BLaER1 treated with 17β-estradiol and CSF1 and Interleukin-3, amounts not matched to agents 10 nM and 100 nM (cell line): ENCODE measurements around the gene SLC35E1.

Experiments used
- H3K27ac ChIP-seq, 11 experiments: shearing (Covaris generic); formaldehyde crosslinking; 2 replicates each; pipeline ENCODE4 v1.8.1; 2022
- H3K27me3 ChIP-seq, 11 experiments: shearing (Covaris generic); formaldehyde crosslinking; 2 replicates each; pipeline ENCODE4 v1.8.1; 2022
- H3K36me3 ChIP-seq, 11 experiments: shearing (Covaris generic); formaldehyde crosslinking; 2 replicates each; pipeline ENCODE4 v1.8.1; 2022
- H3K4me1 ChIP-seq, 10 experiments: shearing (Covaris generic); formaldehyde crosslinking; 2 replicates each; pipeline ENCODE4 v1.8.1; 2022
- H3K4me2 ChIP-seq, 11 experiments: shearing (Covaris generic); formaldehyde crosslinking; 2 replicates each; pipeline ENCODE4 v1.8.1; 2022
- H3K4me3 ChIP-seq, 10 experiments: shearing (Covaris generic); formaldehyde crosslinking; 2 replicates each; pipeline ENCODE4 v1.8.1; 2022
- H3K9ac ChIP-seq, 11 experiments: shearing (Covaris generic); formaldehyde crosslinking; 2 replicates each; pipeline ENCODE4 v1.8.1; 2022
- H3K9me3 ChIP-seq, 11 experiments: shearing (Covaris generic); formaldehyde crosslinking; replicated peaks in 1 of 11; 2 replicates each; pipeline ENCODE4 v1.8.1; 2022
- H4K20me1 ChIP-seq, 11 experiments: shearing (Covaris generic); formaldehyde crosslinking; 2 replicates each; pipeline ENCODE4 v1.8.1; 2022
- Cebpa-rat ChIP-seq, 11 experiments: shearing (Covaris generic); IDR thresholded peaks; 2 replicates each; pipeline ENCODE4 v1.8.1; 2022

The SLC35E1 gene

GRCh38 chr19:16582486-16583261 lies 10.5 kb upstream of the SLC35E1 start:
- peak overlapping the region; percentile 94 to 100 (median 99) for H3K4me2 ChIP-seq
- peak overlapping the region in 1 of 10 experiments; percentile 55; a peak in 2 of 20 replicates for H3K4me3 ChIP-seq
- H3K36me3 ChIP-seq, result peaks cover 17 to 47% (median 39%) of the 10 kb centered on the region in 11 experiments
- no peaks in the 10 kb centered on the region for H3K27me3 ChIP-seq
- peak overlapping the region; percentile 2 to 84 (median 66); a peak in 17 of 22 replicates for H3K9ac ChIP-seq
- peaks cover 71 to 91% (median 86%) of the 10 kb centered on the region in 10 experiments for H3K4me1 ChIP-seq
- peaks cover 82 to 100% (median 97%) of the 10 kb centered on the region in 11 experiments for H4K20me1 ChIP-seq
- no peaks in the 10 kb centered on the region for H3K9me3 ChIP-seq
- H3K27ac ChIP-seq, result peak overlapping the region in 8 of 11 experiments; percentile 12 to 91 (median 78); a peak in 8 of 22 replicates
- TF ChIP-seq Cebpa-rat (IDR thresholded peaks at IDR 0.05), result no peak

GRCh38 chr19:16581971-16582343 lies 9.7 kb upstream of the SLC35E1 start:
- peak overlapping the region in 6 of 11 experiments; percentile 22 to 91 (median 34); a peak in 10 of 22 replicates for H3K27ac ChIP-seq
- peaks cover 64 to 83% (median 79%) of the 10 kb centered on the region in 10 experiments for H3K4me1 ChIP-seq
- H3K9me3 ChIP-seq, result no peaks in the 10 kb centered on the region
- H3K9ac ChIP-seq, result peak overlapping the region in 10 of 11 experiments; percentile 3 to 84 (median 40); a peak in 14 of 22 replicates
- peaks cover 82 to 100% (median 97%) of the 10 kb centered on the region in 11 experiments for H4K20me1 ChIP-seq
- no peak for TF ChIP-seq Cebpa-rat (IDR thresholded peaks at IDR 0.05)
- H3K36me3 ChIP-seq, result peaks cover 23 to 54% (median 46%) of the 10 kb centered on the region in 11 experiments
- H3K4me3 ChIP-seq, result no peak overlapping the region
- H3K27me3 ChIP-seq, result no peaks in the 10 kb centered on the region
- peak overlapping the region in 10 of 11 experiments; percentile 94 to 100 (median 99); a peak in 17 of 22 replicates for H3K4me2 ChIP-seq

- H3K27me3 ChIP-seq, result no peaks in the 10 kb centered on the region
- no peak overlapping the region for H3K4me3 ChIP-seq
- H3K9me3 ChIP-seq, result no peaks in the 10 kb centered on the region
- peaks cover 82 to 100% (median 97%) of the 10 kb centered on the region in 11 experiments for H4K20me1 ChIP-seq
- peak overlapping the region in 7 of 11 experiments; percentile 10 to 91 (median 31); a peak in 10 of 22 replicates for H3K27ac ChIP-seq
- H3K9ac ChIP-seq, result peak overlapping the region in 10 of 11 experiments; percentile 3 to 79 (median 42); a peak in 14 of 22 replicates
- peaks cover 29 to 60% (median 52%) of the 10 kb centered on the region in 11 experiments for H3K36me3 ChIP-seq
- H3K4me2 ChIP-seq, result peak overlapping the region in 10 of 11 experiments; percentile 12 to 99 (median 96); a peak in 17 of 22 replicates
- TF ChIP-seq Cebpa-rat (IDR thresholded peaks at IDR 0.05), result no peak
- peaks cover 58 to 77% (median 73%) of the 10 kb centered on the region in 10 experiments for H3K4me1 ChIP-seq
These were observed 9.1 kb upstream of the SLC35E1 start for GRCh38 chr19:16581145-16581970.

- peaks cover 97 to 100% (median 98%) of the 10 kb centered on the region in 11 experiments for H4K20me1 ChIP-seq
- H3K27me3 ChIP-seq, result no peaks in the 10 kb centered on the region
- no peaks in the 10 kb centered on the region for H3K9me3 ChIP-seq
- H3K4me3 ChIP-seq, result no peak overlapping the region
- TF ChIP-seq Cebpa-rat (IDR thresholded peaks at IDR 0.05), result no peak
- peaks cover 49 to 80% (median 72%) of the 10 kb centered on the region in 11 experiments for H3K36me3 ChIP-seq
- H3K4me2 ChIP-seq, result peak overlapping the region in 9 of 11 experiments; percentile 18 to 66 (median 43); a peak in 17 of 22 replicates
- peak overlapping the region in 3 of 11 experiments; percentile 6 to 40 (median 26); a peak in 5 of 22 replicates for H3K27ac ChIP-seq
- H3K4me1 ChIP-seq, result peaks cover 55 to 66% (median 60%) of the 10 kb centered on the region in 10 experiments
- peak overlapping the region in 6 of 11 experiments; percentile 1 to 56 (median 12); a peak in 8 of 22 replicates for H3K9ac ChIP-seq
These were observed 7.2 kb upstream of the SLC35E1 start for GRCh38 chr19:16579381-16579780.

- Histone ChIP-seq H4K20me1 (peaks cover 87 to 99% (median 95%) of the 10 kb centered on the region in 11 experiments), H3K9me3 (no peaks in the 10 kb centered on the region), H3K27ac (no peak overlapping the region), H3K4me3 (no peak overlapping the region), H3K27me3 (no peaks in the 10 kb centered on the region), H3K36me3 (peaks cover 53 to 90% (median 78%) of the 10 kb centered on the region in 11 experiments), H3K9ac (peak overlapping the region in 1 of 11 experiments; percentile 40; a peak in 2 of 22 replicates), H3K4me1 (peaks cover 54 to 65% (median 58%) of the 10 kb centered on the region in 10 experiments), H3K4me2 (no peak overlapping the region)
- no peak for TF ChIP-seq Cebpa-rat (IDR thresholded peaks at IDR 0.05)
These were observed 5.3 kb upstream of the SLC35E1 start for GRCh38 chr19:16577531-16577985.

- Histone ChIP-seq H3K4me1 (peaks cover 47 to 58% (median 52%) of the 10 kb centered on the region in 10 experiments), H3K27ac (no peak overlapping the region), H3K4me2 (no peak overlapping the region), H3K9me3 (no peaks in the 10 kb centered on the region), H3K27me3 (no peaks in the 10 kb centered on the region), H3K4me3 (no peak overlapping the region), H3K9ac (no peak overlapping the region; a peak in 1 of 22 replicates), H4K20me1 (peaks cover 81 to 93% (median 89%) of the 10 kb centered on the region in 11 experiments), H3K36me3 (peaks cover 53 to 84% (median 78%) of the 10 kb centered on the region in 11 experiments)
- TF ChIP-seq Cebpa-rat (IDR thresholded peaks at IDR 0.05), result no peak
These were observed 4.7 kb upstream of the SLC35E1 start for GRCh38 chr19:16576690-16577530.

- H3K4me2 ChIP-seq, result no peak overlapping the region
- peaks cover 73 to 93% (median 82%) of the 10 kb centered on the region in 11 experiments for H4K20me1 ChIP-seq
- H3K4me3 ChIP-seq, result no peak overlapping the region
- H3K36me3 ChIP-seq, result peaks cover 52 to 75% (median 70%) of the 10 kb centered on the region in 11 experiments
- no peaks in the 10 kb centered on the region for H3K9me3 ChIP-seq
- no peaks in the 10 kb centered on the region for H3K27me3 ChIP-seq
- TF ChIP-seq Cebpa-rat (IDR thresholded peaks at IDR 0.05), result no peak
- no peak overlapping the region for H3K27ac ChIP-seq
- peaks cover 44 to 55% (median 49%) of the 10 kb centered on the region in 10 experiments for H3K4me1 ChIP-seq
- H3K9ac ChIP-seq, result peak overlapping the region in 1 of 11 experiments; percentile 8; a peak in 3 of 22 replicates
These were observed 3.9 kb upstream of the SLC35E1 start for GRCh38 chr19:16575861-16576689.
